ENCODE measurements around the gene SBNO2. TPM values are rescaled to one million over a fixed set of nuclear protein-coding genes. Genes with fewer than 3 reads are reported as not detected.

The SBNO2 gene
- total RNA-seq, 1 experiment from 2014 or later = 46.3 TPM

DNA sequence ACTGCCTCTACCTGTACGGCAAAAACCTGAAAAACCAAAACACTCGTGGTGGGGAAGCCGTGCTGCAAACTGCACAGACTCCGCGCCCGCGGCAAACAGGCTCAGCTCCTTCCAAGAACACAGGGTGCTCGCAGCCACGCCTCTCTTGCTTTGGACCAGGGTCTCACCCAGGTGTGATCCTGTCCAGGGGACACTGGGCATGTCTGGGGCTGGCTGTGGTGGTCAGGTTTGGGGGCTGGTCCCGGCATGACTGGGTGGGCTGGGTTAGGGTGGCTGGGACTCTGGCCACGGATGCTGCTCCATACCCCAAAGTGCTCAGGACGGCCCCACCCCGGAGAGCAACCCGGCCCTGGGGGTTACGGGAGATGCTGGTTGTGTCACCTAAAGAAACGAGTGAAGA, 56.4 kb downstream of the SBNO2 start:
- H3K27ac ChIP-seq (ENCODE audit: insufficient read length, low read depth, low read length) = no peak overlapping the region
- no peak for DNase-seq
- H3K4me2 ChIP-seq (ENCODE audit: insufficient read depth, insufficient read length, low read length) = no peak overlapping the region
- no peak overlapping the region for H3K18ac ChIP-seq (ENCODE audit: insufficient read length, low read depth, low read length)
- H3K9me3 ChIP-seq (ENCODE audit: control insufficient read depth, low read depth, low read length) = no peaks in the 10 kb centered on the region
- H4K8ac ChIP-seq (replicated peaks; ENCODE audit: insufficient read length, low read depth, low read length) = no peak overlapping the region
- no peak for TF ChIP-seq CTCF (conservative IDR thresholded peaks at IDR 0.05)
- H3K27ac Mint-ChIP-seq = no peak overlapping the region
- H3K4me3 Mint-ChIP-seq = no peak overlapping the region
- H3K27me3 ChIP-seq (ENCODE audit: insufficient read depth, low read length) = no peaks in the 10 kb centered on the region
- no peaks in the 10 kb centered on the region for H3K79me1 ChIP-seq (ENCODE audit: insufficient read depth, low read depth, low read length, poor library complexity, severe bottlenecking)
- no peak overlapping the region for H3K56ac ChIP-seq (ENCODE audit: insufficient read length, low read depth, low read length)
- no peak overlapping the region for H4K91ac ChIP-seq (ENCODE audit: insufficient read length, low read depth, low read length)
- H2BK20ac ChIP-seq (ENCODE audit: low read depth, low read length, poor library complexity, severe bottlenecking) = no peak overlapping the region
- no peaks in the 10 kb centered on the region for H3K23me2 ChIP-seq (ENCODE audit: insufficient read length, low read depth, low read length, poor library complexity, severe bottlenecking)
- no peak overlapping the region for H2BK120ac ChIP-seq (ENCODE audit: low read depth, low read length, poor library complexity, severe bottlenecking)
- H2BK5ac ChIP-seq (ENCODE audit: insufficient read length, low read length) = no peak overlapping the region
- H3K23ac ChIP-seq (ENCODE audit: insufficient read length, low read depth, low read length) = no peak overlapping the region
- no peaks in the 10 kb centered on the region for H4K20me1 ChIP-seq (ENCODE audit: control insufficient read depth, insufficient read depth, insufficient read length)
- H2BK12ac ChIP-seq (ENCODE audit: insufficient read length, low read depth, low read length) = no peak overlapping the region
- WGBS (ENCODE audit: extremely low coverage, insufficient read length, low lambda C conversion rate) = no CpG with 5 or more reads among the region's 16 CpGs
- H3K9me3 Mint-ChIP-seq = no peaks in the 10 kb centered on the region
- H3K79me2 ChIP-seq (ENCODE audit: insufficient read depth, low read length) = no peaks in the 10 kb centered on the region
- no peaks in the 10 kb centered on the region for H3K4me1 ChIP-seq (ENCODE audit: insufficient read depth, low read length)
- no peak overlapping the region for H4K5ac ChIP-seq (ENCODE audit: insufficient read length, low read depth, low read length)
- no peak overlapping the region for H3K9ac ChIP-seq (ENCODE audit: extremely low read depth, insufficient read length, low read length)
- H2AK5ac ChIP-seq (ENCODE audit: insufficient read length, low read length) = no peak overlapping the region
- H3T11ph ChIP-seq (ENCODE audit: low read length) = no peak overlapping the region
- peaks cover 12 to 34% (median 24%) of the 10 kb centered on the region in 3 experiments; a peak in 6 of 7 replicates for H3K36me3 Mint-ChIP-seq (ENCODE audit: insufficient read depth in 1 of 3, low read depth in 3 of 3)
- no peak overlapping the region for H2AFZ ChIP-seq (ENCODE audit: low read length)
- H3K4ac ChIP-seq (ENCODE audit: low read depth, low read length) = no peak overlapping the region
- peaks cover 1% of the 10 kb centered on the region for H3K27me3 Mint-ChIP-seq (ENCODE audit: low read depth)
- H3K14ac ChIP-seq (ENCODE audit: insufficient read depth, low read length) = no peak overlapping the region
- peaks cover 0 to 5% of the 10 kb centered on the region in 2 experiments; a peak in 2 of 4 replicates for H3K4me1 Mint-ChIP-seq
- no peak overlapping the region for H2BK15ac ChIP-seq (ENCODE audit: low read depth, low read length)
